Measurements from ENCODE around the gene FBP2. TPM values are rescaled to one million over a fixed set of nuclear protein-coding genes. Genes with fewer than 3 reads are reported as not detected.
"Not testable (repeated sequence)": the region's sequence is repeated elsewhere in the genome, so short reads cannot be mapped to it uniquely, and the experiment has no call there.

FBP2 gene
- total RNA-seq, 1 experiment from 2014 or later = not detected

- DNase-seq (ENCODE audit: low spot score) = not testable (repeated sequence)
These were observed 29.3 kb downstream of the FBP2 start for GRCh38 chr9:94564279-94564678.

- DNase-seq (ENCODE audit: low spot score) = peak; percentile 22
These were observed 30.1 kb downstream of the FBP2 start for GRCh38 chr9:94563548-94563947.

- DNase-seq (ENCODE audit: low spot score) = no peak
These were observed 33.4 kb downstream of the FBP2 start for GRCh38 chr9:94560237-94560636.

- DNase-seq (ENCODE audit: low spot score) = no peak
These were observed 36.2 kb downstream of the FBP2 start for GRCh38 chr9:94557376-94557775.

GRCh38 chr9:94554439-94555331 lies 38.9 kb downstream of the FBP2 start, which contains the start of gene PCAT7:
Gene PCAT7, plus strand, starts transcription at chr9:94555083.
- DNase-seq (ENCODE audit: low spot score) = peak; percentile 90

GRCh38 chr9:94554078-94554438 lies 39.6 kb downstream of the FBP2 start:
- no peak for DNase-seq (ENCODE audit: low spot score)

- peak; percentile 70 for DNase-seq (ENCODE audit: low spot score)
These were observed 40.3 kb downstream of the FBP2 start for GRCh38 chr9:94553029-94553938.

- DNase-seq (ENCODE audit: low spot score) = peak; percentile 10
These were observed 47.7 kb downstream of the FBP2 start for GRCh38 chr9:94545940-94546339.

GRCh38 chr9:94544335-94544734 lies 49.3 kb downstream of the FBP2 start:
- not testable (repeated sequence) for DNase-seq (ENCODE audit: low spot score)

- no peak for DNase-seq (ENCODE audit: low spot score)
These were observed 54.7 kb downstream of the FBP2 start for GRCh38 chr9:94538908-94539307.

- DNase-seq (ENCODE audit: low spot score) = no peak
These were observed 58.7 kb downstream of the FBP2 start for GRCh38 chr9:94534901-94535300.

- no peak for DNase-seq (ENCODE audit: low spot score)
These were observed 60.0 kb downstream of the FBP2 start for GRCh38 chr9:94533601-94534000.

- peak; percentile 59 for DNase-seq (ENCODE audit: low spot score)
These were observed 60.5 kb downstream of the FBP2 start for GRCh38 chr9:94533155-94533554.

GRCh38 chr9:94528886-94529285 lies 64.7 kb downstream of the FBP2 start:
- no peak for DNase-seq (ENCODE audit: low spot score)

- no peak for DNase-seq (ENCODE audit: low spot score)
These were observed 66.7 kb downstream of the FBP2 start for GRCh38 chr9:94526951-94527350.

GRCh38 chr9:94526271-94526670 lies 67.4 kb downstream of the FBP2 start:
- no peak for DNase-seq (ENCODE audit: low spot score)

- DNase-seq (ENCODE audit: low spot score) = no peak
These were observed 68.1 kb downstream of the FBP2 start for GRCh38 chr9:94525396-94526035.

- DNase-seq (ENCODE audit: low spot score) = no peak
These were observed 76.4 kb downstream of the FBP2 start for GRCh38 chr9:94517254-94517653.

GRCh38 chr9:94514722-94515121 lies 78.9 kb downstream of the FBP2 start:
- DNase-seq (ENCODE audit: low spot score) = no peak

GRCh38 chr9:94511955-94512265 lies 81.7 kb downstream of the FBP2 start:
- DNase-seq (ENCODE audit: low spot score) = no peak

GRCh38 chr9:94511134-94511954 lies 82.3 kb downstream of the FBP2 start:
- peak; percentile 36 for DNase-seq (ENCODE audit: low spot score)
